Measurements from ENCODE around the gene TAB3. TPM values are rescaled to one million over a fixed set of nuclear protein-coding genes. Genes with fewer than 3 reads are reported as not detected.

TAB3 gene
- total RNA-seq, 1 experiment from 2014 or later = 13.5 TPM

- Histone ChIP-seq H4K20me1 (ENCODE audit: control insufficient read depth, insufficient read depth, insufficient read length) (no peaks in the 10 kb centered on the region), H3K79me2 (ENCODE audit: insufficient read depth, low read length) (no peaks in the 10 kb centered on the region), H3T11ph (ENCODE audit: low read length) (no peak overlapping the region), H3K79me1 (ENCODE audit: insufficient read depth, low read depth, low read length, poor library complexity, severe bottlenecking) (no peaks in the 10 kb centered on the region), H3K23ac (ENCODE audit: insufficient read length, low read depth, low read length) (no peak overlapping the region), H2BK120ac (ENCODE audit: low read depth, low read length, poor library complexity, severe bottlenecking) (no peak overlapping the region), H3K14ac (ENCODE audit: insufficient read depth, low read length) (no peak overlapping the region), H3K27me3 (ENCODE audit: insufficient read depth, low read length) (no peaks in the 10 kb centered on the region), H2BK12ac (ENCODE audit: insufficient read length, low read depth, low read length) (no peak overlapping the region), H3K9ac (ENCODE audit: extremely low read depth, insufficient read length, low read length) (no peak overlapping the region), H3K4ac (ENCODE audit: low read depth, low read length) (no peak overlapping the region), H4K8ac (replicated peaks; ENCODE audit: insufficient read length, low read depth, low read length) (no peak overlapping the region), H3K18ac (ENCODE audit: insufficient read length, low read depth, low read length) (no peak overlapping the region), H4K5ac (ENCODE audit: insufficient read length, low read depth, low read length) (no peak overlapping the region), H2BK5ac (ENCODE audit: insufficient read length, low read length) (no peak overlapping the region), H3K23me2 (ENCODE audit: insufficient read length, low read depth, low read length, poor library complexity, severe bottlenecking) (no peaks in the 10 kb centered on the region), H4K91ac (ENCODE audit: insufficient read length, low read depth, low read length) (no peak overlapping the region), H3K27ac (ENCODE audit: insufficient read length, low read depth, low read length) (no peak overlapping the region), H3K4me1 (ENCODE audit: insufficient read depth, low read length) (no peaks in the 10 kb centered on the region), H2AFZ (ENCODE audit: low read length) (no peak overlapping the region), H2BK15ac (ENCODE audit: low read depth, low read length) (no peak overlapping the region), H3K9me3 (ENCODE audit: control insufficient read depth, low read depth, low read length) (no peaks in the 10 kb centered on the region), H2BK20ac (ENCODE audit: low read depth, low read length, poor library complexity, severe bottlenecking) (no peak overlapping the region), H3K56ac (ENCODE audit: insufficient read length, low read depth, low read length) (no peak overlapping the region), H3K4me2 (ENCODE audit: insufficient read depth, insufficient read length, low read length) (no peak overlapping the region), H2AK5ac (ENCODE audit: insufficient read length, low read length) (no peak overlapping the region)
- Mint-ChIP-seq H3K4me1 (no peaks in the 10 kb centered on the region), H3K9me3 (peaks cover 31 to 41% of the 10 kb centered on the region in 2 experiments), H3K4me3 (no peak overlapping the region), H3K27me3 (ENCODE audit: low read depth) (no peaks in the 10 kb centered on the region), H3K27ac (no peak overlapping the region), H3K36me3 (ENCODE audit: insufficient read depth in 1 of 3, low read depth in 3 of 3) (no peaks in the 10 kb centered on the region; a peak in 1 of 7 replicates)
- no peak for TF ChIP-seq CTCF (conservative IDR thresholded peaks at IDR 0.05)
- no peak for DNase-seq
Observed at GRCh38 chrX:30900227-30900626, 11.2 kb upstream of the TAB3 start.

Data from H9 (cell line).